Stimulated activated memory B cell treated with anti-CD40 and anti-IgM and Interleukin-4, amounts not matched to agents 10 μg/mL and 1 μg/mL and 100 μg/mL, for 72 hours (primary cell): ENCODE data around the gene AMN.
"Not testable (repeated sequence)": the region's sequence is repeated elsewhere in the genome, so short reads cannot be mapped to it uniquely, and the experiment has no call there.

ENCODE experiments used
- ATAC-seq: fragments of 150-1000 bp; cut with Tn5 transposase; 2 replicates; pipeline ENCODE4 v1.10.0; 2021
- H3K27ac Mint-ChIP-seq: one replicate; pipeline ENCODE4 v1.8.0; 2022; ENCODE audit warnings: mild to moderate bottlenecking, mixed read lengths
- H3K27me3 Mint-ChIP-seq: one replicate; pipeline ENCODE4 v1.8.0; 2022; ENCODE audit warnings: mixed read lengths
- H3K36me3 Mint-ChIP-seq: one replicate; pipeline ENCODE4 v1.8.0; 2022; ENCODE audit warnings: mixed read lengths
- H3K4me1 Mint-ChIP-seq: one replicate; pipeline ENCODE4 v1.8.0; 2022; ENCODE audit warnings: mixed read lengths
- H3K4me3 Mint-ChIP-seq: one replicate; pipeline ENCODE4 v1.8.0; 2022; ENCODE audit warnings: mild to moderate bottlenecking, moderate library complexity, mixed read lengths
- H3K9me3 Mint-ChIP-seq: one replicate; pipeline ENCODE4 v1.8.0; 2022; ENCODE audit warnings: mixed read lengths

AMN gene

GRCh38 chr14:102891556-102891955 lies 30.9 kb upstream of the AMN start:
- no peak for ATAC-seq
- H3K4me3 Mint-ChIP-seq, result no peak overlapping the region
- H3K9me3 Mint-ChIP-seq, result no peaks in the 10 kb centered on the region
- H3K36me3 Mint-ChIP-seq, result peaks cover 66% of the 10 kb centered on the region
- no peak overlapping the region for H3K27ac Mint-ChIP-seq
- no peaks in the 10 kb centered on the region for H3K27me3 Mint-ChIP-seq
- H3K4me1 Mint-ChIP-seq, result peaks cover 19% of the 10 kb centered on the region

GRCh38 chr14:102892651-102893050 lies 29.8 kb upstream of the AMN start:
- H3K9me3 Mint-ChIP-seq, result no peaks in the 10 kb centered on the region
- peaks cover 61% of the 10 kb centered on the region for H3K36me3 Mint-ChIP-seq
- H3K27ac Mint-ChIP-seq, result peak overlapping the region; percentile 17
- no peak overlapping the region for H3K4me3 Mint-ChIP-seq
- peaks cover 30% of the 10 kb centered on the region for H3K4me1 Mint-ChIP-seq
- no peak for ATAC-seq
- H3K27me3 Mint-ChIP-seq, result no peaks in the 10 kb centered on the region

- peak overlapping the region; percentile 17 for H3K27ac Mint-ChIP-seq
- peaks cover 38% of the 10 kb centered on the region for H3K4me1 Mint-ChIP-seq
- ATAC-seq, result peak; percentile 85
These were observed 29.0 kb upstream of the AMN start for GRCh38 chr14:102893452-102893851.

GRCh38 chr14:102896735-102897134 lies 25.7 kb upstream of the AMN start:
- Mint-ChIP-seq H3K4me1 (peaks cover 68% of the 10 kb centered on the region), H3K36me3 (peaks cover 59% of the 10 kb centered on the region), H3K27ac (peak overlapping the region; percentile 87)
- not testable (repeated sequence) for H3K4me3 Mint-ChIP-seq, H3K9me3 Mint-ChIP-seq, H3K27me3 Mint-ChIP-seq, ATAC-seq

More at GRCh38 chr14:102893452-102893851, 29.0 kb upstream of the AMN start:
- H3K27me3 Mint-ChIP-seq, result no peaks in the 10 kb centered on the region
- no peak overlapping the region for H3K4me3 Mint-ChIP-seq
- H3K36me3 Mint-ChIP-seq, result peaks cover 58% of the 10 kb centered on the region
- H3K9me3 Mint-ChIP-seq, result no peaks in the 10 kb centered on the region

- Mint-ChIP-seq H3K27me3 (no peaks in the 10 kb centered on the region), H3K36me3 (peaks cover 60% of the 10 kb centered on the region), H3K4me1 (peaks cover 76% of the 10 kb centered on the region), H3K27ac (peak overlapping the region; percentile 87), H3K9me3 (no peaks in the 10 kb centered on the region), H3K4me3 (no peak overlapping the region)
- no peak for ATAC-seq
These were observed 25.0 kb upstream of the AMN start for GRCh38 chr14:102897299-102898027.

GRCh38 chr14:102898298-102898697 lies 24.2 kb upstream of the AMN start:
- peak overlapping the region; percentile 58 for H3K4me3 Mint-ChIP-seq
- H3K27ac Mint-ChIP-seq, result peak overlapping the region; percentile 87
- H3K9me3 Mint-ChIP-seq, result no peaks in the 10 kb centered on the region
- peaks cover 76% of the 10 kb centered on the region for H3K4me1 Mint-ChIP-seq
- H3K27me3 Mint-ChIP-seq, result no peaks in the 10 kb centered on the region
- ATAC-seq, result no peak
- peaks cover 63% of the 10 kb centered on the region for H3K36me3 Mint-ChIP-seq

GRCh38 chr14:102898776-102899515 lies 23.5 kb upstream of the AMN start:
- Mint-ChIP-seq H3K9me3 (no peaks in the 10 kb centered on the region), H3K36me3 (peaks cover 65% of the 10 kb centered on the region), H3K27ac (peak overlapping the region; percentile 87), H3K4me3 (peak overlapping the region; percentile 59), H3K27me3 (no peaks in the 10 kb centered on the region), H3K4me1 (peaks cover 77% of the 10 kb centered on the region)
- peak; percentile 60 for ATAC-seq

- Mint-ChIP-seq H3K9me3 (no peaks in the 10 kb centered on the region), H3K27me3 (no peaks in the 10 kb centered on the region), H3K4me3 (peak overlapping the region; percentile 59), H3K27ac (peak overlapping the region; percentile 87), H3K36me3 (peaks cover 65% of the 10 kb centered on the region), H3K4me1 (peaks cover 82% of the 10 kb centered on the region)
- no peak for ATAC-seq
These were observed 23.0 kb upstream of the AMN start for GRCh38 chr14:102899516-102899900.

GRCh38 chr14:102900631-102901571 lies 21.6 kb upstream of the AMN start:
- no peaks in the 10 kb centered on the region for H3K9me3 Mint-ChIP-seq
- peak overlapping the region; percentile 55 for H3K4me3 Mint-ChIP-seq
- H3K27me3 Mint-ChIP-seq, result no peaks in the 10 kb centered on the region
- peaks cover 81% of the 10 kb centered on the region for H3K4me1 Mint-ChIP-seq
- peaks cover 63% of the 10 kb centered on the region for H3K36me3 Mint-ChIP-seq
- peak; percentile 81 for ATAC-seq
- peak overlapping the region; percentile 87 for H3K27ac Mint-ChIP-seq

- peak overlapping the region; percentile 55 for H3K4me3 Mint-ChIP-seq
- peaks cover 60% of the 10 kb centered on the region for H3K36me3 Mint-ChIP-seq
- peak overlapping the region; percentile 87 for H3K27ac Mint-ChIP-seq
- peak; percentile 94 for ATAC-seq
- H3K9me3 Mint-ChIP-seq, result no peaks in the 10 kb centered on the region
- peaks cover 76% of the 10 kb centered on the region for H3K4me1 Mint-ChIP-seq
- H3K27me3 Mint-ChIP-seq, result no peaks in the 10 kb centered on the region
These were observed 20.8 kb upstream of the AMN start for GRCh38 chr14:102901633-102902032.

- H3K27ac Mint-ChIP-seq, result peak overlapping the region; percentile 87
- peak overlapping the region; percentile 55 for H3K4me3 Mint-ChIP-seq
- H3K9me3 Mint-ChIP-seq, result no peaks in the 10 kb centered on the region
- H3K27me3 Mint-ChIP-seq, result no peaks in the 10 kb centered on the region
- ATAC-seq, result peak; percentile 3
- H3K36me3 Mint-ChIP-seq, result peaks cover 60% of the 10 kb centered on the region
- H3K4me1 Mint-ChIP-seq, result peaks cover 75% of the 10 kb centered on the region
These were observed 20.4 kb upstream of the AMN start for GRCh38 chr14:102902086-102902485.

GRCh38 chr14:102902523-102903247 lies 19.8 kb upstream of the AMN start:
- Mint-ChIP-seq H3K9me3 (no peaks in the 10 kb centered on the region), H3K4me3 (no peak overlapping the region), H3K27me3 (no peaks in the 10 kb centered on the region), H3K27ac (peak overlapping the region; percentile 87), H3K4me1 (peaks cover 72% of the 10 kb centered on the region), H3K36me3 (peaks cover 62% of the 10 kb centered on the region)
- ATAC-seq, result no peak

- peak overlapping the region; percentile 87 for H3K27ac Mint-ChIP-seq
- H3K9me3 Mint-ChIP-seq, result no peaks in the 10 kb centered on the region
- H3K27me3 Mint-ChIP-seq, result no peaks in the 10 kb centered on the region
- H3K4me1 Mint-ChIP-seq, result peaks cover 71% of the 10 kb centered on the region
- ATAC-seq, result no peak
- H3K36me3 Mint-ChIP-seq, result peaks cover 63% of the 10 kb centered on the region
- no peak overlapping the region for H3K4me3 Mint-ChIP-seq
These were observed 19.1 kb upstream of the AMN start for GRCh38 chr14:102903248-102903888.

- Mint-ChIP-seq H3K4me3 (no peak overlapping the region), H3K9me3 (no peaks in the 10 kb centered on the region), H3K36me3 (peaks cover 58% of the 10 kb centered on the region), H3K27ac (peak overlapping the region; percentile 87), H3K4me1 (peaks cover 65% of the 10 kb centered on the region), H3K27me3 (no peaks in the 10 kb centered on the region)
- ATAC-seq, result no peak
These were observed 18.5 kb upstream of the AMN start for GRCh38 chr14:102903889-102904512.
